Sciatic nerve (tissue), 2 donors: Measurements from ENCODE around the gene FBN1. TPM values are rescaled to one million over a fixed set of nuclear protein-coding genes. Genes with fewer than 3 reads are reported as not detected.
A peak's percentile ranks its signal among the peaks of the same experiment; 100 is the strongest.

Experiments
- ATAC-seq: fragments of 200-7000 bp; cut with Tn5 transposase; one replicate; pipeline ENCODE4 v1.9.1; 2020; ENCODE audit warnings: mild to moderate bottlenecking, moderate library complexity
- DNase-seq: peaks from one replicate; pipeline ENCODE4 v3.0.0-alpha.2; 2020; ENCODE audit warnings: low spot score
- intact Hi-C: fragments of 100-400 bp; cut with DNase I; formaldehyde crosslinking; loops from one replicate; pipeline ENCODE4 v1.14.2; 2022
- total RNA-seq: library from RNA; stranded (reverse); fragmentation: NEBNext Ultra II Directional; extraction: Animal tissue kit (Norgen Biotek cat#: 25700); gene quantifications from one replicate; pipeline ENCODE4 v1.2.1, GENCODE V29; 2021
- donor health status: DM: no; HTN: no; CAD: no.
- donor health status: DM: no; HTN: no; CAD: no.

FBN1 gene
- total RNA-seq, 1 donor from 2014 or later, result 135 TPM

DNA sequence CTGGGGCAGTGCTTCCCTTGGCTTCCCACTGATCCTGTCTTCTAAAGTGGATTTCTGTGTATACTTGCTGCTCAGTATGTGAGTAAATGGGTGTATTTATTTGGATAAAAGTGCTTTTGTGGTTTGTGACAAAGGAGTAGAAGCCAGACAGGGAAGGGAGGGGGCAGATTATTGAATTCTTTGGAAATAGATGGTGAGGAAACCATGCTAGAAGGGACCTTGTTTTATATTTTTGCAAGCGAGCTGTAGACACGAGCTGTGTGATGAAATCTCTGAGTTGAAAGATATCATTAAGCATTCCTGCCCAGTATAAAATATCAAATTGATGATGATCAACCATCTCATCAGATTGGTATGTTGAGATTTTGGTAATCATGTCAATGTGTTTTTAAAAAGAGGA, 245.4 kb downstream of the FBN1 start:
- intact Hi-C loops, result no loop called here
- ATAC-seq (no peak), DNase-seq (no peak)

DNA sequence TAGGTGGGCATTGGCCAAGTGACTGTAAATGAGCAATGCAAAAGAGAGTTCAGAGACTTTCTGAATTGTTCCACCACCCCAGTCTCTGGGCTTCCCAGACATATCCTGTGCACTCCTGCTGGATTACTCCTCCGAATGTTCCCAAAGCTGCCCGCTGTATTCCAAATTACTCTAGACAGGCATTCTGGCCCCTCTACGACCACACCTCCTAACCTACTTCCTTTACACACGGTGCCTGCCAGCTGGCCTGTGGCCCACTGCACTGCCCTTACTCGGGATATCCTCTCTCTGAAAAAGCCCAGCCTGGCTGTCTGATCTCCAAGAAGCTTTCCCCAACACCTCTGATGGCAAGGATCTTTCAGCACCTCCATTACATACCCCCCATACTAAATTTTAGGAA, 247.7 kb downstream of the FBN1 start:
- ATAC-seq (no peak), DNase-seq (peak; percentile 72)

DNA sequence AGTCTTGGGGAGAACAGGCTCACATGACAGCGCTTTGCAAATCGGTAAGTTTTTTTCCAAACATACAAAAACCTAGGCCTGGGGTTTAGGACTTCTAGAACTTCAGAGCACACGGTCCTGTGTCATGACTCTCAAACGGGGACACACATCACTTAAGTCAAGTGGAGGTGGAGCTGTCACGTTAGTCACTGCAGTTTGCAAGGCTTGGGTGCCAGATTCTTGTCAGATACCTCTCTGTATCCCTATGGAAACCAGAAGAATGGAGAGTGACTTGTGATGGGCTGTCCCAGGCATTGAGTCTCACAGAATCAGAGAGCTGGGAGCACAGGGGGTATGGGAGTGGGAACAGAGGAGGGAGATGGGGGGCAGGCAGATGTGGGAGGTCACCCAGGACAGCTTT, 249.5 kb downstream of the FBN1 start:
- intact Hi-C loops, result no loop called here
- DNase-seq (no peak), ATAC-seq (no peak)

More for the DNA sequence above, 247.7 kb downstream of the FBN1 start:
- intact Hi-C loops, result no loop called here

DNA sequence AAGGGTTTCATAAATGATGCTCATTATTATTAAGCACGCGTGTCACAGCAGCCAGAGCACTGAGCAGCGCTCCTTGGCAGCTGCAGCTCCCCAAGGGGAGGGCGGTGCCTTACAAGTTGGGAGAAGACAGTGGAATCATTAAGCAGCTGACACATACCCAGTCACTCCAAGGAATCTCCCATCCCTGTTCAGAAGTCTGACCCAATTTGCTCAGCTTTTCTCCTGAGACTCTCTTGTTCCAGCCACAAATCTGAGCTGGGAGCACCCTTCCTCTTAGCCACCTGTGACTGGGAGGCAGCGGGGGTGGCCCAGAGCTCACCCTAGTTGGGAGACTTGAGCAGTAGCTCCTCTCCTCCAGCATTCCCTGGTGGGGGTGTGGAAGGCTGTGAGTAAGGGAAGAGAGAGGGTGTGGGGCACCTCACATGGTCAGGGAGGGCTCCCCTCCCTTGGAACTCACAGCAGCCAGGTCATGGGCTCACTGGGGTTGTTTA, 249.9 kb downstream of the FBN1 start:
- intact Hi-C loops, result no loop called here
- DNase-seq (peak; percentile 72), ATAC-seq (peak; percentile 84)

DNA sequence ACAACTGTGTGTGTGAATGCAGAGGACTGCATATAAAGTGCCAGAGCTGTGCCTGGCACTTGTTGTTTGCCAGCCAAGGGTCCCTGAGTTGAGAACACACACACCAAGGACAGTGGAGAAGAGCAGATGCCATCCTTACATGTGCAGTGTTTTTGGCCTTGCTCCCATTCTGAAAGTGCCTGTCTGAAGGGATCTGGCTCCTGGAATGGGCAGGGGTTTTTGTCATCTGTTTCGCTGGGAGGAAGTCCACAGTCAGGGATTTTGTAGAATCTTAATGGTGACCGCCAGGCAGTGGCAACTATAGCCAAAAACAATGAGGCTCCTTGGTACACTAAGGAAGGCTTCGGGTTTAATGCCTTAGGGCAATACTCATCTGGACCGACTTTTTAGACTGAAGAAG, 250.5 kb downstream of the FBN1 start:
- intact Hi-C loops, result no loop called here
- no peak for DNase-seq

DNA sequence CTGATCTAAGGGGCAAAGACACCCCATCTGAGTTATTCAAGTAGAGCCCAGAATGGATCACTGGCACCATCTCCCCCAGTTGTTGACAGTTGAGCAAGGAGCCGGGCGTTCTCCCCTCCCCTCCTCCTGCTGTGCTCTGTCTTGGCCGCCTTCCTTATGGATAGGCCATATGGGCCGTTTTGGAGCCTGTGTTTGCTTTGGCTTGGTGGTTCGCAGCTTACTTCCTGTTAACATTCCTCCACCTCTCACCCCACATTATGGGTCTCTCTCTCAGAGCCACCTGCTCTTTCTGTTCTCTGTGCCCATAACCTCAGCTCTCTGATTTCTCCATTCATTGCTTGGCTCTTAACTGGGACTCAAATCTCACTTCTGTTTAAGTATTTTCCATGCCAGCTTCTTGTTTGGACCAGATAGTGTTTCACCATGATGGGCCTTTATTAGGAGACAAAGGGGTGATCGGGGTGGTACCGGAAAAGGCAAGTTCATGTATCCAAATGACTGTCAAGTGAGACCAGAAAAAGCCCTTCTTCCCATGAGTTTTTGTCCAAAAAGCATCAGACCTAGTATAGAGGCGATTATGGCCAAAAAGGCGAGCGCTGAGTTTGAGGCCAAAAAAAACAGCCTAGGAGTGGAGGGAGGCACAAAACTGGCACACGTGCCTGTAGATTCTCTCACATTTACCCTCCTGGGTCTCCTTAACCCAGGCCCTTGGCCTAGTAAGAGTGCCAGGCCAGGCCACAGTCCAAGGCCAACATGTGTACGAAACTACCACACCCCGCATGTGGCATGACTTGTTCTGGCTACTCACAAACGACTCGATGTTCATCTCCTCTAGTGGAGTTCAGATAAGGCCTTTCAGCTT, 251.6 kb downstream of the FBN1 start:
- ATAC-seq (peak; percentile 65), DNase-seq (no peak)
- intact Hi-C loops, result no loop called here

More for the DNA sequence above, 250.5 kb downstream of the FBN1 start:
- no peak for ATAC-seq

DNA sequence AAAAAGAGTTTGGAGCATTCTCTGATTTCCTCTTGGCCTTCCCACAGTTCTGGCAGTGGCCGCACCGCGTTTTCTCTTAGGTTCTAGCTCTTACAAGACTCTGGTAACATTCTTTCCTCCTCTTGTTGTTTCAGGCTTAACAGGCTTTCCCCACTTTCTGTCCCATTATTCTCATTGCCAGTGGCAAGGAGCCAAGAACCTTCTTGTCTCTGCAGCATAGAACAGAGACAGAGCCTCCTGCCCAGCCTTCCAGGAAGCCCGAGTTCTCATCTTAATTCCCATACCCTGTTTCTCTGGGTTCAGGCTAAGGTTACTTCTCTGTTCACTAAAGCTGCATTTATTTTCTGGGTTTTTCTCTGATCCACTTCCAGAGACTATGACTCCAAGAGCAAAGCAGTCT, 253.2 kb downstream of the FBN1 start:
- DNase-seq (peak; percentile 69), ATAC-seq (peak; percentile 67)
- intact Hi-C loops, result no loop called here

DNA sequence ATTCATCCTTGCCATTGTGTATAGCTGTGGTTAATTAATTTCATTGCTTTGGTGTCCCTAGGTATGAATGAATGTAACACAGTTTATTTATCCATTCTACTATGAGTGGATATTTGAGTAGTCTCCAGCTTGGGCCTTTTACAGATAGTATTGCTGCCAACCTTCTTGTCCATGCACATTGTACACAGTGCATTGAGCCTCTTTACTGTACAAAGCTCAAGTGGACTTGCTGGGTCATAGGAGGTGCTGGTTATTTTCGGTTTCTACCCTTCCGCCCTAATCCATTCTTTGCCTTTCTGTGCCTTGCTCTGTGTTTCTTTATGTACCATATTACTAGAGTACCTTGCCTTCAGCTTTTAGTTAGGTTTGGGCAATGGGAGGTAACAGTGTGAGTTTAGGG, 253.6 kb downstream of the FBN1 start:
- intact Hi-C loops, result no loop called here
- ATAC-seq, result no peak

DNA sequence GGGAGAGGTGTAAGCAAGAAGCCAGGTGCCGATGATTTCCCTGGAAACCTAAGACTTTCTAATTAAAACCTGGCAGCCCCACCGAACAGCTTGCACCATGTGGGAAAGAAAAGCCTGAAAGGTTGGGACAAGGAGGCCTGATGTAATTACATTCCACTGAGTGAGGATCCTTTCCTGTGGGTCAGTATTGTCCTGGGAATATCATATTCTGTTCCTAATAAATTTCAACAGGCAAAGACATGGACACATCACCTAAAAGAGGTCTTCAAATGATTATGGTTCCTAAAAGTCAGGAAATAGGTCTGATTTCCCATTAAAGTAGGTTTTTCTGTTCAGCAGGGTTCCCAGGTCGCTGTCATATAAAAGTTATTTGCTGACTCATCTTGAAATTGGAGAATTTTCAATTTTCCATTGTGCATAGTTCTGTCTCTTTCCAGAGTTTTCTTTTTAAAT, 255.8 kb downstream of the FBN1 start:
- intact Hi-C loops, result no loop called here
- ATAC-seq, result no peak
- DNase-seq, result no peak

More for the DNA sequence above, 253.6 kb downstream of the FBN1 start:
- no peak for DNase-seq

DNA sequence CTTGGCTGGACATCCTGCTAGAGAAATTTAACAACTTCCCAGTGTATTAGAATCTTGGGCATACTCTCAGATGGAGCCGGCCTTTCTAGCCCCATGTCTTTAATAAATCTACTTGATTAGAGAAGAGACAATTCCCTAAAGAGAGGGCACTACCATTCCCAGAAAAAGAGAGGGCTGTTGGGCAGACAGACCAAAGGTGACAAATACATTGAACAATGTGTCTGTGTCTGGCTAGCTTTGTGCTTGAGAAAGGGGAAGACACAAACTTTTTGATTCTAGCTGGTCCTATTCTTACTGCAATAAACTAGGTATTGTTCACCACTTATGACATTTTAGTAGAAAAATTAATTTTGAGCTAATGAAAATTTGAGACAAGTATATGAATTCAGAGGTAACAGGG, 256.6 kb downstream of the FBN1 start:
- DNase-seq (no peak), ATAC-seq (no peak)
- intact Hi-C loops, result no loop called here

DNA sequence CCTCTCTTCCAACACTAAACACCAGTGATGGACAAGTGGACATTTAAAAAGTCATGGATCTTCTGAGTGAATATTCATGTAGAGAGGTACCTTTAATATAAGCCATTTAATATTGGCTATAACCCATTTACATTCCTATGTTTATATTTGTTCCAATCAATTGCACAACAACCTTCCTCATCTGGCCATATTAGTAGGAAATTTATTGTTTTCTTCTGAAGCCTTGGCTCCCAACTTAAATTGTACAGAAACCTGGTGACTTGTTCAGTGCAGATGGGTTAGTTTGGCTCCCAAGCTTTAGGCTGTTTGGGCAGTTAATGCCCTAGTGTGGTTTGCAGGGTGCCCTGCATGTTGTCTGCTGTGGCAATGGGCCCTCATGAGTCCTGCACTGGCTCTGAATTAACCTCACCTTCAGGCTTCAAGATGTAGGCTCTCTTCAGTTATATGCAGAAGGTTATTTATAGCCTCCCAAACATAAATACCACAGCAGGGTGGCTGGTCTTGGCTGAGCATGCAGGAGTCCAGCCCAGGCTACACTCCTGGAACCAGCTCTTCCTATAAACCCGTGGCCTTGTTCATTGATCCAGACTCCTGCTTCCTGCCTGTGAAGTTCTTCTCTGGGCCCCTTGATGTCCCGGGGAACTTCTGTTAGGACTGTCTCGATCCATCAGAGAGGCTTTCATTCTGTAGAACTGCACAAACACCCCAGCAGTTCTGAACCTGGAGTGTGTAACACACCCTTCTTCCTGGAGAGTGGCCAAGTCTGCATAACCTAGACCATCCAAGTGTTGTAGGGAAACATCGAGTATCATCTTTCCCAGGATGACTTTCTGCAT, 257.3 kb downstream of the FBN1 start:
- no peak for ATAC-seq
- intact Hi-C loops, result no loop called here
- DNase-seq, result no peak

DNA sequence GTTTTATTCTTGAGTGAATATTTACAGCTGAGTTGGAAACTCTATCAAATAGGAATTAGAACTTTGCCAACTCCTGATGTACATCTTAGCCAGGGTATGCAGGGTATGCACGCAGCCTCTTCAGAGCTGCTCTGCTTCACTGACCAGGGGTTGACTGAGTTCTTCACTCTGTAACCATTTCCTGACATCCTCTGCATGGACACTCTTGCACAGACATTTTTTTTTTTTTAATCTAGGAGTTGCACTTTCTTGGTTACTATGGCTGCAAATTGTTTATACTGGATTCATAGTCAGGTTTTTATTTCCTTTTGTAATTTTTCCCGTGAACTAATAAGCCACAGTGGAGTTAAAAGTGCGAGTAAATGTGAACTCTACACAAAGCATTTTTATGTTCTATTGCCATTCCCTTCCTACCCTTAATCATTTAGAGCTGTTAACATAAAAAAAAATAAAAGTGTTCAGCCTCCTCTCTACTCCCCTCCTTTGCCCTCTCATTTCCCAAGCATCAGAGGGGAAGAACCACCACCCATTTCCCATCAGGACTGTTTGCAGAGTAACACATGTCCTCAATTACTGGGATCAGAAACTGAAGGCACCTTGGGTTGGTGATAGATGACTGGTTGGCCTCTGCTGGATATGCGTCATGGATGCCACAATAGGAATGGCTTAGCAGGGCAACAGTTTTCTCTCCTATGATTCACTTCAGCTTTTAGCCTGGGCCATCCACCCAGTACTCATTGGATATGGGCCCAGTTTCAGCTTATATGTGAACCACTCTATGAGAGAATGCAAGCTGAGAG, 260.3 kb downstream of the FBN1 start:
- intact Hi-C loops, result no loop called here
- peak; percentile 80 for ATAC-seq
- DNase-seq, result no peak

DNA sequence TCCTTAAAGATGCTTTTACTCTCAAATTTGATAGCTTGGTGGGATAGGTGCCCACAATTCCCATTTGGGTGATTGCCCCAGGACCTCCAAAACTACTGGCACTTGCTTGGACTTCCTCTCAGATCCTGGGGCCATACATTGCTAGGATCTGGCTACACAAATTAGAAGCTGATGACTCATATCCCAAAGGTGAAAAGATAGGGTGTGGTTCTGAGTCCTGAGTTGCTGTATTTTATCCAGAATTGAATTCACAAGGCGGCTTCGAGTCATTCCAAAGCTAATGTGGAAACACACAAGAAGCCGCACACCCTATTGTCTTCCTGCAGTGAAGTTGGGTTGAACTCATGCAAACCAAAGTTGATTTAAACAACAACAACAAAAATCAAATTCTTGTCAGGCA, 260.9 kb downstream of the FBN1 start:
- intact Hi-C loops, result no loop called here
- DNase-seq, result no peak
- ATAC-seq, result no peak

DNA sequence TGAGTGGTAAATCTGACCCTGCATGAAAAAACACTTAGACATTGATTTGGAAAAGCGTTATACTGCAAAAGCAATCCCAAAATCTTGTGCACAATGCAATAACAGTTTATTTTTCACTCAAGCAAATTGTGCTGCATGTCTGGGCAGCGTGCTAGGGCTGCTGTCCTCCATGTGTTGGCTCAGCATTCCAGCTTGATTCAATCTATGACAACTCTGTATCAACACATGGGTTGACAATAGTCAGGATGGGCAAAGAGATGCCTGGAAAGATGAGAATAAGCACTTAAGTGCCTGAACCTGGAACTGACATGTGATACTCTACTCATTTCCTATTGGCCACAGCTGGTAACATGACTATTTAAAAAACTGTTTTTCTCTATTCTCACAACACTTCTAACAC, 262.5 kb downstream of the FBN1 start:
- no peak for DNase-seq
- no peak for ATAC-seq
- intact Hi-C loops, result no loop called here

DNA sequence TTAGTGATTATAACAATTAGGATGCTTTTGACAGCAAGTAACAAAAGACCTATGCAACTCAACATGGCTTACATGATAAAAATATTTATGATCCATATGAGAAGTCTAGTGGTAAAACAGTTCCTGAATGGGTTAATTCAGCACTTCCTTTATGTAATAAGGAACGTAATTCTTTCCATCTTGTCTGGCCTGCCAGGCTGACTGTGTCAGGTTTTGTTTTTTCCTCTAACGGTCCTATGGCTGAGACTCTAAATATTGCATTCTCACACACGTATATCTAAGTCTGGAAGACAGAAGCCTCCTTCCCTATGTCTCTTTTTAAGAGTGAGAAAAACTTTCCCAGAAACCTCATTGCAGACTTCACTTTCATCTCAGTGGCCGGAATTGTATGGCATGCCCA, 263.6 kb downstream of the FBN1 start:
- ATAC-seq (no peak), DNase-seq (no peak)
- intact Hi-C loops, result no loop called here

DNA sequence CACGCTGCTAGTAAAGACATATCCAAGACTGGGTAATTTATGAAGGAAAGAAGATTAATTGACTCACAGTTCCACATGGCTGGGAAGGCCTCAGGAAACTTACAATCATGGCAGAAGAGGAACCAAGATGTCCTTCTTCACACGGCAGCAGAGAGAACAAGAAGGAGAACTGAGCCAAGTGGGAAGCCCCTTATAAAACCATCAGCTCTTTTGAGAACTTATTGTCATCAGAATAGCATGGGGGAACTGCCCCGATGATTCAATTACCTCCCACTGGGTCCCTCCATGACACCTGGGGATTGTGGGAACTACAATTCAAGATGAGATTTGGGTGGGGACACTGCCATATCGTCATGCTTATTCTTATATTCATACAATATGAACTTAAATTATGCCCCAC, 265.3 kb downstream of the FBN1 start:
- ATAC-seq (no peak), DNase-seq (no peak)
- intact Hi-C loops, result no loop called here

DNA sequence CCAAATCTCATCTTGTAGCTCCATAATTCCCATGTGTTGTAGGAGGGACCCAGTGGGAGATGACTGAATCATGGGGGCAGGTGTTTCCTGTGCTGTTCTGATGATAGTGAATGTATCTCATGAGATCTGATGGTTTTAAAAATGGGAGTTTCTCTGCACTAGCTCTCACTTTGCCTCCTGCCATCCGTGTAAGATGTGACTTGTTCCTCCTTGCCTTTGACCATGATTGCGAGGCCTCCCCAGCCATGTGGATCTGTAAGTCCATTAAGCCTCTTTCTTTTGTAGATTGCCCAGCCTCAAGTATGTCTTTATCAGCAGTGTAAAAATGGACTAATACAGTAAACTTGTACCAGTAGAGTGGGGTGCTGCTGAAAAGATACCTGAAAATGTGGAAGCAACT, 269.7 kb downstream of the FBN1 start:
- intact Hi-C loops, result no loop called here
- DNase-seq (no peak), ATAC-seq (no peak)

DNA sequence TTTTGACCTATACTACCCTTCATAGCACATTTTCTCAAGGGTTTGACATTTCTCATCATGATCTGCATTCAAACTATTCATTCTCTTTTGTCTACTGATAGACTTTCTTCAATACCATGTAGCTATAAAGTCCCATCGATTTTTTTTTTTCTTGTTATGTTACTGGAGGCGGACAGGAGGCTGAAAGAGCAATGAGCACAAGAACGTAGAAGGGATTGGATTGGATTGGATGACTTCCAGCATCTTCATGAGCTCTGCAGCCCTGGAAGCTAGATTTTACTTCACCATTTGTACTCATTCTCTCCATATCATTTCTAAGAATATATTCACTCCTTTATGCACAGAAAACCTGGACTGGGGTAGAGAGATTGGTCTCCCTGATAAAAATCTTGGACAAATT, 271.0 kb downstream of the FBN1 start:
- DNase-seq (no peak), ATAC-seq (no peak)
- intact Hi-C loops, result no loop called here

DNA sequence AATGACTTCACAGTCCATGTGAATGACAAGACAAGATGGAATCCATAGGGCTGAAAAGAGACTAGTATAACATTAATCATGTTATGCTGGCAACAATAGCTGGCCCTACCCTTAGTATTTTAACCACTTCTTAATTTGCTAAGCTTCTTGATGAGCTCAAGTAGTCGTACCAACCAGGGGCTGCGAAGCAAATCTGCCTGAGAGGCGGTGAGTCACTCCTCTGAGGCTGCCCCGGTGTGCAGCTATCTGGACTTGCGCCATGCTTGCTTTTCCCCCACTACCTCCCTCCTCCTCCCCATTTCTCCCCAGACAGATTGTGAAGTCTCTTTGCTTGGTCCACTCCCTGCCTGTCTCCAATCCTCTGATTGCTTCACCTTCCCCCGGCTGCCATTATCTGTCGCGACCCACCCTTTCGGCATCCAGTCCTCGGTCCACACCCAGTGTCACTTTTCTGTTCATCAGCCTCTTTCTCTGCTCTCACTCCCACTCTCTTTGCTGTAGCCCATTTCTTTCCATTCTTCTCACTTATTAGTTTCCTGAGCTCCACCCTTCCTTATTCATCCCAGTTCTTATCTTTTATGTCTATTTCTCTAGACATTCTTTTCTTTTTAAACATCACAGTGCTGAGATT, 271.6 kb downstream of the FBN1 start:
- ATAC-seq (no peak), DNase-seq (no peak)
- intact Hi-C loops, result no loop called here
